Endometrial microvascular endothelial cells (primary cell): ENCODE results near the gene LMO7. TPM values are rescaled to one million over a fixed set of nuclear protein-coding genes. Genes with fewer than 3 reads are reported as not detected.
"Not testable (repeated sequence)": the region's sequence is repeated elsewhere in the genome, so short reads cannot be mapped to it uniquely, and the experiment has no call there.

Experiments used
- in situ Hi-C: cut with HindIII; loops from 2 replicates; pipeline ENCODE4 v1.10.0; 2017; ENCODE audit warnings: low sequenced_read_pairs, low pct_unique_long_range_greater_than_20kb; ENCODE audit errors: inconsistent ontology term
- total RNA-seq: library from RNA; depleted of rRNA; stranded (reverse); fragments of >200 nt; gene quantifications from one replicate; pipeline ENCODE4 v1.2.3, GENCODE V29; 2015; ENCODE audit errors: inconsistent ontology term

Gene LMO7
- total RNA-seq, 1 donor from 2014 or later: 8.6 TPM

GRCh38 chr13:75724752-75725517 lies 88.8 kb downstream of the LMO7 start:
- in situ Hi-C loops: no loop called here

GRCh38 chr13:75725736-75726135 lies 89.6 kb downstream of the LMO7 start:
- in situ Hi-C loops: no loop called here

GRCh38 chr13:75726306-75726705 lies 90.2 kb downstream of the LMO7 start:
- in situ Hi-C loops: no loop called here

GRCh38 chr13:75733113-75733512 lies 97.0 kb downstream of the LMO7 start:
- in situ Hi-C loops: not testable (repeated sequence)

DNA sequence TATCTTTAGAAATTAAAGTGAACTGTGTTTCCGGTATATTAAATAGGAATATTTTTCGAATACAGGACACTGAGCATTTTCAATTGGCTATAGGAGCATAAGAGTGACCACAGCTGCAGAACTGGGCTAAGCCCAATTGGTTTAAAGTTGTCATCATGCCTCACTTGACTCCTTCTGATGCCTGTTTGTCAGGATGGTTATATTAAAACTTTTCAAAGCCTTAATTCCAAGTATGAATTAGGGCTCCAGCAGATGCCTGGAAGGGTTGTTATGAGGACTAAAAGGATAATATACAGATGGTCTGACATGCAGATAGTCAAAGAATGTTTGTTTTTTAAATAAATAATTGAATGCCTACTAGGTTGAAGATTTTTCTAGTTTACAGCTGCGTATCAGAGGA lies 100.0 kb downstream of the LMO7 start:
- in situ Hi-C loops: no loop called here

- in situ Hi-C loops: no loop called here
These were observed 102.7 kb downstream of the LMO7 start for GRCh38 chr13:75738841-75739240.

DNA sequence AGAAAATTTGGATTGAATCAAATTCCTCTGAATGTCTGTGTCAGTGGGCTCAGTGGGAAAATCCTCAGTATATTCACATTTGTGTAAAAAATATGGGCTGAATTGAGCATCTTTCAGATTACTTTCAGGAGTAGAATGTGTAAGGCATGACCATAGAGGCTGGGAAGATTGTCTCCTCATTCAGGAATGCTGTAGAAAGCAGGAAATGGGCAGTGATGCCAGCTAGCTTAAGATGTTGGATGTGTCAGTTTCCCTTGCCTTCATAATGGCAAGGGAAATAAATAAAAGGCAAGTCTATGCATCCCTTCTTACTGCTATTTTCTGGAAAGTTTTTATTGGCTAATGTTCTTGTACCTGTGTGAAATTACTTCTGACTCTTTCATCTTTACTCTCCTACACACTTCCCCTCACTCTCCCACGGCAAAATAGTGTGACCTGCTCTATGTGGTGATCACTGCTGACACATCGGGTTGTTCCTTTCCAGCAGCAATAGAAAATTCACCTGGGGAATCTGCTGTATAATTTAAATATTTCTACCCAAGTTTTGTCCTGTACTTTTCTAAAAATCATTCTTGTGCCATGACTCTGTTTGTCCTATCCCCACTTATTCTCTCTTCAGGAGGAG lies 103.2 kb downstream of the LMO7 start:
- in situ Hi-C loops: no loop called here

GRCh38 chr13:75740031-75740430 lies 103.9 kb downstream of the LMO7 start:
- in situ Hi-C loops: no loop called here

- in situ Hi-C loops: not testable (repeated sequence)
These were observed 106.9 kb downstream of the LMO7 start for GRCh38 chr13:75743072-75743471.

DNA sequence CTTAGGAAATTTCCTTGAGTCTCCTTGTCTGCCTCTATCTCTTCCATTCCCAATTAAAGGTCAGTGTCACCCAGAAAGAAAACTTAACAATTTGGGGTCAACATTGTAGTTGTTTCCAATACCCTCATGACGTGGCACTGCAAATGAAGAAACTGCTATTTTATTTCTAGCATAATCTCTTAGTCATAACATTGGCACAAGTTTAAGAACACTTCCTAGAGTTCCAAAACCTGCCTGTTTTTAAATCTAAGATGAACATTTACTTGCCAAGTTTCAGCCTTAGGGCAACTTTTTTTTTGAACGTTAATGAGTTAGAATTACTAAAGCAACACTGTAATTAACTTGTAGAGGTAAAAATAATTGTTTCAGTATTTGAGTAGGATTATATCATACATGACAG lies 108.0 kb downstream of the LMO7 start:
- in situ Hi-C loops: no loop called here

GRCh38 chr13:75745387-75745786 lies 109.3 kb downstream of the LMO7 start:
- in situ Hi-C loops: no loop called here

GRCh38 chr13:75748874-75749273 lies 112.7 kb downstream of the LMO7 start:
- in situ Hi-C loops: no loop called here

DNA sequence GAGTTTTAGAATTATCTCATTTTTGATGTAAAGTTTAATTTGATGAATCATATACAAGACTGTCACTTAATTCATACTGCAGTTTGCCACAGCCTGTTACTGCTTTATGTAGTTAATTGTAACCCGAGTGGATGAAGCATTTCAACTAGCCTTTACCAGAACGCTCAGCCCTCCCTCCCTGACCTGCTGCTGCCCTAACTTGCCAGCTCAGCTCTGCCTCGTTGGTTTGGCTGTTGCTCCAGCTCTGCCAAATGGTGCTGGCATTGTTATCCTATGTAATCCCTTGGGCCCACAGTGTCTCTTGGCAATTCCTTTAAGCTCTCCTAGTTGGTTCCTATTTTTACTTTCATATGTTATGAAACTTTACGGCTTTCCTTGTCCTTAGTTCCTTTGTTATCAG lies 113.3 kb downstream of the LMO7 start:
- in situ Hi-C loops: no loop called here

DNA sequence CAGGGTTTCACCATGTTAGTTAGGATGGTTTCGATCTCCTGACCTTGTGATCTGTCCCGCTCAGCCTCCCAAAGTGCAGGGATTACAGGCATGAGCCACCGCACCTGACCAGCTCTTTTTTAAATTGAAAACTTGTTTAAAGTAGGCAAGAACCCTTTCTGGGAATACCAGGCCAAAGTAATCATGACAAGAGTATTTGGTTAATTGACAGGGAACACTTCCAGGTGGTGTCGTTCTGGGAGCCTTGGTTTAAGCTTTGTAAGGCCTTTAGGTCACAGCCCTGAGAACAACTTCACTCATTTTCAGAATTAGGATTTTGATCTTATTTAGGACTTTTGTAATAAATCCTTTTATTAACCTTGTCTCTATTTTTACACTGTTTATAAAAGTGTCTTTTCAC lies 115.2 kb downstream of the LMO7 start:
- in situ Hi-C loops: no loop called here

- in situ Hi-C loops: no loop called here
These were observed 116.7 kb downstream of the LMO7 start for GRCh38 chr13:75752826-75753225.

GRCh38 chr13:75754936-75755335 lies 118.8 kb downstream of the LMO7 start:
- in situ Hi-C loops: no loop called here

GRCh38 chr13:75757336-75757735 lies 121.2 kb downstream of the LMO7 start:
- in situ Hi-C loops: no loop called here

DNA sequence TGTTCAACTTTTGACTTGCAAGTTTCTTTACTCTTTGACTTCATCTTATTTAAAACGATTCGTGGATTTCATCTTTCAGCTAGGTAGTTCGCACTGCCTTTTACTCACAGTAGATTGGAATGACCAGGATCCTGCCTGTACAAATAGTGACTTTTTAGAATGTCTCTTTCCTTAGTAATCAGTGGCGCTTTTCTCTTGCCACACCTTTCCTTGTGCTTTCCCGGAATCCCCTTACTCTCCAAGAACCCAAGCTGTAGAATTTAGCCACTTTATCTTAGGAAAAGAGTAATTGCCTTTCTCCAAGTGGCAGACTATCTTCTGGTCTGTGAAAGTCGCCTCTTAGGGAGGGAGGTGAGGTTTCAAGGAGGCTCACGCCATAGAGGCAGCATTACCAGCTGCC lies 123.4 kb downstream of the LMO7 start:
- in situ Hi-C loops: no loop called here

- in situ Hi-C loops: no loop called here
These were observed 124.2 kb downstream of the LMO7 start for GRCh38 chr13:75760131-75761021.

DNA sequence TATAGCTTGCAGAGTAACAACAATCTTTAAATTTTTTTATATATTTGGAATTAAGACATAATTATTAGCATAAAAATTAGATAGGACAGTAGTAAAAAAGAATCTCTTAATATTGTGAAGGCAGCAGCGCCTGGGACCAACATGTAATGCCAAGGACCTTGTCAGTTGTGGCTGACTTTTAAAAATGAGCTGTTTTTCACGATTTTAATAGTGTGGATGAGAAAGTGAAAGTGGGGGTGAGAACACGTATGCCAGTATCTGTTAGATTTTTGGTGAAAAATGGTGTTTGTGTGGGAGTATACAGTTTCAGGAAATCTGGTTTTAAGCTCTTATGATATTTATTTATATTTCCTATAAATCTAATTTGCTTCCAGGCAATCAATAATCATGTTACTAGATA lies 125.2 kb downstream of the LMO7 start:
- in situ Hi-C loops: no loop called here
